Measurements from ENCODE around the gene CXCR6. TPM values are rescaled to one million over a fixed set of nuclear protein-coding genes. Genes with fewer than 3 reads are reported as not detected.

CXCR6 gene
- total and polyA plus RNA-seq, 2 of the 8 experiments (the other 6 are each of a cell fraction or from before 2014, with no cell fraction given): not detected

DNA sequence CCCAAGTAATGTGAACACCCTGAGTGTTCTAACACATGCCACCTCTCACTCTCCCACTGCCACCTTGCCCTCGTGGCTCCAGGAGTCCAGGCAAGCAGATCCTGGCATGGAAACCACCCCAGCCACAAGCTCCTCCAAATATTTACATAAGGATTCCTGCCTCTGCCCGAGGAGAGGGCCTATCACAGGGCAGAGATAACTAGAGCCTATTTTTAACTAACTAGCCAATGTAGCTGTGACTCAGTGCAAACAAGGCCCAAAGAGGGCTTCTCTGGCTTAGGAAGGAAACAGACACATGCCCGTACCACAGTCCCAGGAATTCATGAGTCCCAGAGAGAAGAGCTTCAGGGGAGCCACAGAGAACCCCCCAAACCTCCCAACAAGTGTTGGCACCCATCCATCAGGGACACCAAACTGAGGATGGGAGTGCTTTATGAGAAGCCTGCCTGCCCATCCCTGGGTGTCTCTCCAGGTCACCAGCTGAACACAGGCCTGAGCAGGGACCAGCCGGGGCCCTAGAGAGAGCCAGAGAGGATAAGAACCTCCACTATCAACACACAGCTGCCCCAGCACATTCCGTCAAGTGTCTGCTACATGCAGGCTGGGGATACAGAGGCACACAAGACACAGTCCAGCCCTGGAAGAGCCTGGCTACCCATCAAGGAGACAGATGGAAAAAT is 43.2 kb downstream of the CXCR6 start (continued):
- TF ChIP-seq SP4 (IDR thresholded peaks at IDR 0.05; ENCODE audit: low read length) (no peak), GABPA (IDR thresholded peaks at IDR 0.05; ENCODE audit: borderline replicate concordance, insufficient read depth, low read length) (no peak), TAF1 (IDR thresholded peaks at IDR 0.05; ENCODE audit: low read depth, low read length) (no peak), FOSL1 (IDR thresholded peaks at IDR 0.05; ENCODE audit: insufficient read depth, low read depth, low read length) (no peak), MAFK (IDR thresholded peaks at IDR 0.05; ENCODE audit: low read depth, low read length) (no peak), BACH1 (IDR thresholded peaks at IDR 0.05; ENCODE audit: low read length) (no peak)
- TF ChIP-seq, protein P1, sequence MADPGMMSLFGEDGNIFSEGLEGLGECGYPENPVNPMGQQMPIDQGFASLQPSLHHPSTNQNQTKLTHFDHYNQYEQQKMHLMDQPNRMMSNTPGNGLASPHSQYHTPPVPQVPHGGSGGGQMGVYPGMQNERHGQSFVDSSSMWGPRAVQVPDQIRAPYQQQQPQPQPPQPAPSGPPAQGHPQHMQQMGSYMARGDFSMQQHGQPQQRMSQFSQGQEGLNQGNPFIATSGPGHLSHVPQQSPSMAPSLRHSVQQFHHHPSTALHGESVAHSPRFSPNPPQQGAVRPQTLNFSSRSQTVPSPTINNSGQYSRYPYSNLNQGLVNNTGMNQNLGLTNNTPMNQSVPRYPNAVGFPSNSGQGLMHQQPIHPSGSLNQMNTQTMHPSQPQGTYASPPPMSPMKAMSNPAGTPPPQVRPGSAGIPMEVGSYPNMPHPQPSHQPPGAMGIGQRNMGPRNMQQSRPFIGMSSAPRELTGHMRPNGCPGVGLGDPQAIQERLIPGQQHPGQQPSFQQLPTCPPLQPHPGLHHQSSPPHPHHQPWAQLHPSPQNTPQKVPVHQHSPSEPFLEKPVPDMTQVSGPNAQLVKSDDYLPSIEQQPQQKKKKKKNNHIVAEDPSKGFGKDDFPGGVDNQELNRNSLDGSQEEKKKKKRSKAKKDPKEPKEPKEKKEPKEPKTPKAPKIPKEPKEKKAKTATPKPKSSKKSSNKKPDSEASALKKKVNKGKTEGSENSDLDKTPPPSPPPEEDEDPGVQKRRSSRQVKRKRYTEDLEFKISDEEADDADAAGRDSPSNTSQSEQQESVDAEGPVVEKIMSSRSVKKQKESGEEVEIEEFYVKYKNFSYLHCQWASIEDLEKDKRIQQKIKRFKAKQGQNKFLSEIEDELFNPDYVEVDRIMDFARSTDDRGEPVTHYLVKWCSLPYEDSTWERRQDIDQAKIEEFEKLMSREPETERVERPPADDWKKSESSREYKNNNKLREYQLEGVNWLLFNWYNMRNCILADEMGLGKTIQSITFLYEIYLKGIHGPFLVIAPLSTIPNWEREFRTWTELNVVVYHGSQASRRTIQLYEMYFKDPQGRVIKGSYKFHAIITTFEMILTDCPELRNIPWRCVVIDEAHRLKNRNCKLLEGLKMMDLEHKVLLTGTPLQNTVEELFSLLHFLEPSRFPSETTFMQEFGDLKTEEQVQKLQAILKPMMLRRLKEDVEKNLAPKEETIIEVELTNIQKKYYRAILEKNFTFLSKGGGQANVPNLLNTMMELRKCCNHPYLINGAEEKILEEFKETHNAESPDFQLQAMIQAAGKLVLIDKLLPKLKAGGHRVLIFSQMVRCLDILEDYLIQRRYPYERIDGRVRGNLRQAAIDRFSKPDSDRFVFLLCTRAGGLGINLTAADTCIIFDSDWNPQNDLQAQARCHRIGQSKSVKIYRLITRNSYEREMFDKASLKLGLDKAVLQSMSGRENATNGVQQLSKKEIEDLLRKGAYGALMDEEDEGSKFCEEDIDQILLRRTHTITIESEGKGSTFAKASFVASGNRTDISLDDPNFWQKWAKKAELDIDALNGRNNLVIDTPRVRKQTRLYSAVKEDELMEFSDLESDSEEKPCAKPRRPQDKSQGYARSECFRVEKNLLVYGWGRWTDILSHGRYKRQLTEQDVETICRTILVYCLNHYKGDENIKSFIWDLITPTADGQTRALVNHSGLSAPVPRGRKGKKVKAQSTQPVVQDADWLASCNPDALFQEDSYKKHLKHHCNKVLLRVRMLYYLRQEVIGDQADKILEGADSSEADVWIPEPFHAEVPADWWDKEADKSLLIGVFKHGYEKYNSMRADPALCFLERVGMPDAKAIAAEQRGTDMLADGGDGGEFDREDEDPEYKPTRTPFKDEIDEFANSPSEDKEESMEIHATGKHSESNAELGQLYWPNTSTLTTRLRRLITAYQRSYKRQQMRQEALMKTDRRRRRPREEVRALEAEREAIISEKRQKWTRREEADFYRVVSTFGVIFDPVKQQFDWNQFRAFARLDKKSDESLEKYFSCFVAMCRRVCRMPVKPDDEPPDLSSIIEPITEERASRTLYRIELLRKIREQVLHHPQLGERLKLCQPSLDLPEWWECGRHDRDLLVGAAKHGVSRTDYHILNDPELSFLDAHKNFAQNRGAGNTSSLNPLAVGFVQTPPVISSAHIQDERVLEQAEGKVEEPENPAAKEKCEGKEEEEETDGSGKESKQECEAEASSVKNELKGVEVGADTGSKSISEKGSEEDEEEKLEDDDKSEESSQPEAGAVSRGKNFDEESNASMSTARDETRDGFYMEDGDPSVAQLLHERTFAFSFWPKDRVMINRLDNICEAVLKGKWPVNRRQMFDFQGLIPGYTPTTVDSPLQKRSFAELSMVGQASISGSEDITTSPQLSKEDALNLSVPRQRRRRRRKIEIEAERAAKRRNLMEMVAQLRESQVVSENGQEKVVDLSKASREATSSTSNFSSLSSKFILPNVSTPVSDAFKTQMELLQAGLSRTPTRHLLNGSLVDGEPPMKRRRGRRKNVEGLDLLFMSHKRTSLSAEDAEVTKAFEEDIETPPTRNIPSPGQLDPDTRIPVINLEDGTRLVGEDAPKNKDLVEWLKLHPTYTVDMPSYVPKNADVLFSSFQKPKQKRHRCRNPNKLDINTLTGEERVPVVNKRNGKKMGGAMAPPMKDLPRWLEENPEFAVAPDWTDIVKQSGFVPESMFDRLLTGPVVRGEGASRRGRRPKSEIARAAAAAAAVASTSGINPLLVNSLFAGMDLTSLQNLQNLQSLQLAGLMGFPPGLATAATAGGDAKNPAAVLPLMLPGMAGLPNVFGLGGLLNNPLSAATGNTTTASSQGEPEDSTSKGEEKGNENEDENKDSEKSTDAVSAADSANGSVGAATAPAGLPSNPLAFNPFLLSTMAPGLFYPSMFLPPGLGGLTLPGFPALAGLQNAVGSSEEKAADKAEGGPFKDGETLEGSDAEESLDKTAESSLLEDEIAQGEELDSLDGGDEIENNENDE (IDR thresholded peaks at IDR 0.05; ENCODE audit: insufficient replicate concordance, low read length): no peak
